ENCODE data around the gene PRICKLE4.
"Not testable (repeated sequence)": the region's sequence is repeated elsewhere in the genome, so short reads cannot be mapped to it uniquely, and the experiment has no call there.

The PRICKLE4 gene

GRCh38 chr6:41805830-41806774, 25.5 kb downstream of the PRICKLE4 start:
- no peak for DNase-seq

- DNase-seq: no peak
These were observed 30.5 kb downstream of the PRICKLE4 start for GRCh38 chr6:41811095-41811494.

DNA sequence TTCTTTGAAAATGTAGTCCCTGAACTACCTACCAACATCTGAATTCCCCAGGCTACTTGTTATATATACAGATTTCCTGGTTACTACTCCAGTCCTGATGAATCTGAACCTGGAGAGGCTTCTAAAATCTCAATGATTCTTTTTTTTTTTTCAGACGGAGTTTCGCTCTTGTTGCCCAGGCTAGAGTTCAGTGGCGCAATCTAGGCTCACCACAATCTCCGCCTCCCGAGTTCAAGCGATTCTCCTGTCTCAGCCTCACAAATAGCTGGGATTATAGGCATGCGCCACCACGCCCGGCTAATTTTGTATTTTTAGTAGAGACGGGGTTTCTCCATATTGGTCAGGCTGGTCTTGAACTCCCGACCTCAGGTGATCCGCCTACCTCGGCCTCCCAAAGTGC, 31.4 kb downstream of the PRICKLE4 start:
- not testable (repeated sequence) for DNase-seq

DNA sequence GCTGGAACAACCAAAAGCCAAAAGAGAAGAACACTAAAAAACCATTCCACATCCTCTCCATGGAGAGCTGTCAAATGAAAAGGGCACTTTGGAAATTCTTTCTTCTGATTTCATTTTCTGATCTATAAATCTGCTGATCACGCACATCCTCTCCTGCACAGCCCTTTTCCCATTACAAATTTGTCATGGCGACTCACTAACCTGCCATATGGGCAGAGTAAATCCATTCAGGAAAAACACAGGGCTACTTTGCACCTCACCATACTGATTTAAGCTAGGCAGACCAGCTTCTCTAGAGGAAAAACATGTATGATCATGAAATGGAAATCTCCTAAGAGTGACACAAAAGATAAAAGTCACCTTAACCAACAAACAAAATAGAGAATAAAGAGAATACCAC, 32.9 kb downstream of the PRICKLE4 start:
- no peak for DNase-seq

DNA sequence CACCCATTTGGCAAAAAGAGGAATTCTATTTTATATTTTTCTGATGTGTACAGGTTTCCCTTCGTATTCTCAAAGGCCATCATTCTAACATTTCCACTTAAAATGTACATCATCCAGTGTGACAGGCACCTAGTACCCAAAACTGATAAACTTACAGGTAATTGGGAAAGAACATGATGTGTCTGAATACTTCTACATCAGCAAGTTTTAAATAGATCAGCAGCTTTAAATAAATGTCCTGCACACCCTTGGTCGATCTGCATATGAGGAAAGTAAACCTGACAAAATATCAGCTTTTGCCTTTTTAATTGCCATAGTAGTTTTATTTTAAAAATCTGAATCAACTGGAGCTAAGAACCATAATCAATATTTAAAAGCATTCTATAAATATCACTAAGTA, 33.4 kb downstream of the PRICKLE4 start:
- DNase-seq: no peak

DNA sequence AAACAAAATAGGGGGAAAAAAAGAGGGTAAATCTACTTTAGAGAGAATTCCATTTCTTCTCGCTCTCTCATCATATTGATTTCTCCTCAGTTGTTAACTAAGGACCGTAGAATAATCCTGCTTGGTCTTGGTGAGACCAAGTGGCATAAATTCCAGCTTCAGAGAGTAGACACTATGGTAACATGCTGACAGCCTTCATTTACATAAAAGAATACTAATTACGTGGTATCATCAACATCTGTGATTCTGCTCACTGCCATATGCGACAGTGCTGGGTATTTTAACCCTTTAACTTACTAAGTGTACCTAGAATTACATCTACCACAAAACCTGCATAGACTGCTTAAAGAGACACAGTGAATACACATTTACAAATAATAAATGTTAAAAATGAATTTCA, 34.0 kb downstream of the PRICKLE4 start:
- no peak for DNase-seq

- DNase-seq: no peak
These were observed 35.0 kb downstream of the PRICKLE4 start for GRCh38 chr6:41815587-41815986.

DNA sequence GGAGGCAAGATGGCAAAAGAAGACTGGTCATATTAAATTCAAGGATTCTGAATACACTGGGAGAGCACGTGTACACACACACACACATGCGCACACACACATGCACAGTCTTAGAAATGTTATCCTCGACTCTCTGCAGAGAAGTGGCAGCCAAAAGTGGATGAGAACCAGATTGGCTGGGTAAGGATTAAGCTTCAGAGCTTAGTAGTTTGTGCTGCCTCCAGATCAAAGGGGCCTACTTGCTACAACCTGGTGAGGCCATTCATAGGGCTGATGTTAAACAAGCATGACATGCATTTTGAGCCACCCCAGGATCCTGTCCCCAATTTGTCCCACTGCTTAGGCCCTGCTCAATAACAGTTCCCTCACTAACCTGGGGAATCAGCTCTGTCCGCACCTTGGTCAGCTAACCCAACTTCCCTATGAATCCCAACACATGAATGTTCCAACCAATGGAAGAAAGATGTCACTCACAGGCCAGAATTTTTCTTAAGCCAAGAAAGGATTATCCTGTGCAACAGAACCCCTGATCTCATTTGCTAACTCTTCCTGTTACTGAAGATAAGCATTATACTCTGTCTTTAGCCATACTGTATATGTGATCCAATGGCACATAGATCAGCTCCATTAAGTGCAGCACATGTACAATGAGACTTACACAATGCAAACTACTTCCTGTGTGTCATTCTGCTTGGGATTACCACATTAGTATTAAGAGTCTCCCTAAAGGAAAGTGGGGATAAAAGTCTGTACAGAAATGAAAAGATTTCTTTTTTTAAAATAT, 37.9 kb downstream of the PRICKLE4 start:
- DNase-seq: no peak

DNA sequence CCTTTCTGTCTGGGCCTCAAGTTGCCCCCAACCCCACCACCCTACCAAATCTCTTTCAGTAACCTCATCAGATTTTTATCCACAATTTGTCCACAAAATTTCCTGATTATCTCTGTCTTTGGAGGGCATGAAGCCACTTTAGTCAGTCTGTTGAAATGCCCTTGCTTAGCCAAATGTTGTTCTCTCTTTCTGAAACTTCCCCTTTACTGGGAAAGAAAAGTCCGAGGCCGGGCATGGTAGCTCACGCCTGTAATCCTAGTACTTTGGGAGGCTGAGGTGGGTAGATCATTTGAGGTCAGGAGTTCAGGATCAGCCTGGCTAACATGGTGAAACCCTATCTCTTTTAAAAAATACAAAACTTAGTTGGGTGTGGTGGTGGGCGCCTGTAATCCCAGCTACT, 40.7 kb downstream of the PRICKLE4 start:
- no peak for DNase-seq

DNA sequence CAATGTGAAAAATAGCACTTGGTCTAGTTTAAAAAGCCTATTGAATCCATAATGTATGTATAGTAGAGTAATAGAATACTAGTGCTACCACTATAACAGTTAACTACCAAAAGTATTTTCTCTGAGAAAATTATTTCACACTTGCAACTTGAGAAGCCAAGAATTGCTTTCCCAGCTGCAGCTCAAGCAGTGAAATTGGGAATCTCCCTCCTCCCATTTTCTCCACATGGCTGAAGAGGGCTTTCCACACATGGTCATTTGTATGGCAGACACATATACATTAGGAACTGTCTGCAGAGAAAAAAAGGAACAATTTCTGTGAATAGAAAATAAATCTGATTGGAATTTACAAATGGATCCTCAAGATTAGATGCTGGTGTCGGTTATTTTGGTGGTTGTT, 41.4 kb downstream of the PRICKLE4 start:
- no peak for DNase-seq

DNA sequence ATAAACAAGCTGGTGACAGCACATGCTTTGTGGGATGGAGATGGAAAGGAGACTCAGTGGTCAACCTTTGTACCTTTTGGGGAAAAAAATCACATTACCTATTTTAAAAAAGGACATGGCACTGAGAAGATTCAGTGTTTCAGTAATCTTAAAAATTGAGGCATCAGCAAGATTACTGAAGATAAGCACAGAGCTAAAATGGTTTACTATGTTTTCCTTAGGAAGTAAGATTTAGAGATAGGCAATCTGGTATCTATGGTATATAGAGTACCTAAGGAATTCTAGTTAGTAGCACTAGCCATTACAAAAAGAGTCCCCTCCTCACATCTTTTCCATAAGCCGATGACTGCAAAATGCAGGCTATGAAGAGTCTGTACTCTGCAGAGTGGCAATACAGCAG, 42.6 kb downstream of the PRICKLE4 start:
- DNase-seq: no peak

- DNase-seq: no peak
These were observed 44.3 kb downstream of the PRICKLE4 start for GRCh38 chr6:41824571-41825569.

- no peak for DNase-seq
These were observed 45.9 kb downstream of the PRICKLE4 start for GRCh38 chr6:41826343-41827022.

DNA sequence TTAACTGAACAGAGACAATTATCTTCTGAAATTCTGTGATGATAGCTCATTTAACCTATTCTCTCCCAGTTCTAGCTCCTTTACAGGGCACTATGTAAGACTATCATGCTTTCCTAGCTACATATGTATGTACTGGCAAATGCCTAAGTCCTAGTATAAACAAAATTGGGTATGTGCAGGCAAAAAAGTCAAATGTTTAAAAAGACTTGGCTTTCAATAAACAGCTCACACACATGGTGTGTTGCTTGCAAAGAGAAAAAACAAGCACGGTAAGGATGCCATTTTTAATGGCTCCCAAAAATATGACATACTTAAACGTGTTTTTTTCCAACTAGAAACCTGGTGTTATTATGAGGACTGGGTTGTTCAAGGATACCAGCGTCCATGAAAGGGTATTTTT, 51.7 kb downstream of the PRICKLE4 start:
- DNase-seq: no peak

- no peak for DNase-seq
These were observed 55.6 kb downstream of the PRICKLE4 start for GRCh38 chr6:41836022-41836659.

GRCh38 chr6:41836660-41837052, 56.1 kb downstream of the PRICKLE4 start:
- no peak for DNase-seq
